Neuronal stem cell (in vitro differentiated cells): Measurements from ENCODE around the gene ETV7. TPM values are rescaled to one million over a fixed set of nuclear protein-coding genes. Genes with fewer than 3 reads are reported as not detected.

Experiments
- DNase-seq: peaks from one replicate; pipeline ENCODE4 v3.0.0-alpha.2; 2013; ENCODE audit warnings: low spot score
- H2AFZ ChIP-seq: one replicate; pipeline ENCODE4 v1.6.1; 2013; ENCODE audit warnings: mild to moderate bottlenecking, low read length, inconsistent platforms
- H2AK5ac ChIP-seq: 2 replicates; pipeline ENCODE4 v1.6.1; 2013; ENCODE audit warnings: low read depth, mild to moderate bottlenecking, inconsistent platforms, low read length, moderate library complexity, mixed read lengths
- H2BK120ac ChIP-seq: 2 replicates; pipeline ENCODE4 v1.6.1; 2013; ENCODE audit warnings: low read depth, mild to moderate bottlenecking, inconsistent platforms, low read length, moderate library complexity, mixed read lengths
- H2BK12ac ChIP-seq: one replicate; pipeline ENCODE4 v1.6.1; 2013; ENCODE audit warnings: low read length, inconsistent platforms
- H2BK15ac ChIP-seq: 2 replicates; pipeline ENCODE4 v1.6.1; 2013; ENCODE audit warnings: mild to moderate bottlenecking, low read length, inconsistent platforms, mixed read lengths
- H2BK5ac ChIP-seq: one replicate; pipeline ENCODE4 v1.6.1; 2013; ENCODE audit warnings: inconsistent platforms, mild to moderate bottlenecking, low read length, moderate library complexity
- H3K14ac ChIP-seq: one replicate; pipeline ENCODE4 v1.6.1; 2013; ENCODE audit warnings: low read length, inconsistent platforms
- H3K18ac ChIP-seq: 2 replicates; pipeline ENCODE4 v1.6.1; 2013; ENCODE audit warnings: low read length, inconsistent platforms
- H3K23ac ChIP-seq: 2 replicates; pipeline ENCODE4 v1.6.1; 2013; ENCODE audit warnings: low read depth, mild to moderate bottlenecking, mixed read lengths, low read length, inconsistent platforms; ENCODE audit not compliant: poor library complexity
- H3K27ac ChIP-seq: replicated peaks from 3 replicates; pipeline ENCODE4 v1.5.1; 2013; ENCODE audit warnings: low read length, inconsistent platforms
- H3K27me3 ChIP-seq, 3 experiments: 2 replicates each; pipeline ENCODE4 v1.6.1; 2013; ENCODE audit warnings: low read length in 3 of 3, mild to moderate bottlenecking in 2 of 3, inconsistent platforms in 1 of 3, low read depth in 1 of 3, mixed read lengths in 1 of 3, moderate library complexity in 1 of 3; ENCODE audit not compliant: control insufficient read depth in 3 of 3, insufficient read depth in 3 of 3
- H3K36me3 ChIP-seq, 2 donors: replicated peaks in 1 of 2; 2 replicates each; pipeline ENCODE4 v1.6.1; 2013; ENCODE audit warnings: low read length in 2 of 2; ENCODE audit not compliant: control insufficient read depth in 2 of 2, insufficient read depth in 2 of 2
- H3K4ac ChIP-seq: 2 replicates; pipeline ENCODE4 v1.6.1; 2013; ENCODE audit warnings: inconsistent platforms, mild to moderate bottlenecking, low read length, moderate library complexity
- H3K4me1 ChIP-seq, 2 donors: 1 replicate in 1 of 2; 2 replicates in 1 of 2; pipeline ENCODE4 v1.6.1; 2013; ENCODE audit warnings: low read length in 2 of 2, low read depth in 1 of 2; ENCODE audit not compliant: control insufficient read depth in 2 of 2, insufficient read depth in 1 of 2
- H3K4me2 ChIP-seq: one replicate; pipeline ENCODE4 v1.6.1; 2013; ENCODE audit warnings: mild to moderate bottlenecking, low read length, inconsistent platforms; ENCODE audit not compliant: insufficient read depth, poor library complexity, severe bottlenecking
- H3K4me3 ChIP-seq, 2 donors: 2 replicates each; pipeline ENCODE4 v1.5.1; 2013; ENCODE audit warnings: low read length in 2 of 2, mild to moderate bottlenecking in 2 of 2, inconsistent platforms in 1 of 2, moderate library complexity in 1 of 2
- H3K79me1 ChIP-seq: one replicate; pipeline ENCODE4 v1.6.1; 2013; ENCODE audit warnings: low read depth, mild to moderate bottlenecking, inconsistent platforms, low read length, moderate library complexity
- H3K9ac ChIP-seq: one replicate; pipeline ENCODE4 v1.6.1; 2013; ENCODE audit warnings: mild to moderate bottlenecking, low read depth, low read length, inconsistent platforms; ENCODE audit not compliant: poor library complexity
- H3K9me3 ChIP-seq, 2 donors: replicated peaks in 1 of 2; 2 replicates each; pipeline versions ENCODE3 to v1.6.1; 2013; ENCODE audit warnings: low read length in 2 of 2, mild to moderate bottlenecking in 2 of 2, inconsistent platforms in 1 of 2, low read depth in 1 of 2, mixed read lengths in 1 of 2, moderate library complexity in 1 of 2; ENCODE audit not compliant: control insufficient read depth in 2 of 2, insufficient read depth in 1 of 2
- H4K8ac ChIP-seq: one replicate; pipeline ENCODE4 v1.6.1; 2013; ENCODE audit warnings: low read depth, mild to moderate bottlenecking, inconsistent platforms, low read length, moderate library complexity
- H4K91ac ChIP-seq: one replicate; pipeline ENCODE4 v1.6.1; 2013; ENCODE audit warnings: low read length, low read depth, mild to moderate bottlenecking, inconsistent platforms; ENCODE audit not compliant: poor library complexity
- WGBS, 2 donors: extraction: QIAGEN DNeasy Blood & Tissue Kit; methylation state at CpG; one replicate each; pipeline ENCODE4 v1.1.7; 2013; ENCODE audit warnings: missing lambda C conversion rate in 2 of 2, mixed read lengths in 1 of 2; ENCODE audit not compliant: insufficient read length in 2 of 2, insufficient replicate concordance in 1 of 2; ENCODE audit errors: extremely low coverage in 2 of 2; 5-methylcytosine and 5-hydroxymethylcytosine counted together
- polyA plus RNA-seq, 2 experiments: library from polyadenylated mRNA; stranded (reverse); fragments of 200-250 nt; gene quantifications; one replicate each; pipeline ENCODE4 v1.2.3, GENCODE V29; 2013

ETV7 gene
- 0.24 TPM for polyA plus RNA-seq (2013, experiment 1 of 2)
- polyA plus RNA-seq (2013, experiment 2 of 2) = 0.25 TPM

DNA sequence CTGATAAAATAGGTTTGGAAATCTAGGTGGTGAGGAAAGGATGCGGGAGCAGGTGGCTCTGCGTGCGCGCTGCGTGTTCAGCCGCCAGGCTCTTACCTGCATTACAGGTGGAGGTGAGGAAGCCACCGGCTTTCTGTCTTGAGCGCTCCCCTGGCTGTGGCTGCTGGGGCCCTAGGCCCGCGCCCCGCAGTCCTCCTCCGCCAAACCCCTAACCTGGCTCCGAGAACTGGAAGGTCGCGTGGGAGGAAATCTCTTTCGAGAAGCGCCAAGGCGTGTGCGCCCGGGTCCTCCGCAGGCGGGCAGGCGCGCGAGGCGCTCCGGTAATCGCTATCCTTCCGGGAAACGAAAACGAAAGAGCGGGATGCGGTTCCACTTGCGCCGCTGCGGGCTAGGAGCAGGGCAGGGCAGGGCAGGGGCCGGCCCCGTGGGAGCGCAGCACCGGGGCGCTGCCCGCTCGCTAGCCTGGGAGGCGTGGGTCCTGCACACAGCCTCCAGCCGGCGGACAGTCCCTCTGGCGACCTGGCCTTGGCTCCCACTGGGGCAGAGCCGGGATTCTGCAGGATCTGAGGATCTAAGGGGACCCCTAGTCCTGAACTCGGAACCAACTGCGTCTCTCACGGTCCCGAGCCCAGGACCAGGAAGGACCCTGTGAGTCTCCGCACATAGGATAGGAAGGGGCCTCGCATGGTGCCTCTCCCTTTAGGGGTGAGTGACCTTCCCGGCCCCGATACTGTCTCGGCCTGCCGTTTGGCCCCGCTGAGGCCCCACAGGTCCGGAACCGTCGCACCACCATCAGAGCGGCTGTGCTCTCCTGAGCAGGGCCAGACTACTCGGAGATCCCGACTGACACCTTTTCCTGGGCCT lies at the start of gene ETV7:
Gene ETV7 (minus strand): TSS at position 230 of the 864 bp plus-strand sequence. CDS start 128 bp downstream, at position 102.
- peaks cover 6 to 9% of the 10 kb centered on the region in 2 donors for H3K4me1 ChIP-seq
- H2AFZ ChIP-seq = peak within 1 kb of the TSS; percentile 85
- H2BK15ac ChIP-seq = peak within 1 kb of the TSS; percentile 32
- peak within 1 kb of the TSS; percentile 85 for H3K9ac ChIP-seq
- no peak within 1 kb of the TSS for H3K27ac ChIP-seq
- peak within 1 kb of the TSS; percentile 84 for H3K18ac ChIP-seq
- H3K4me3 ChIP-seq = peak within 1 kb of the TSS; percentile 33 to 62
- no peak within 1 kb of the TSS for H4K91ac ChIP-seq
- no CpG with 5 or more reads among the region's 65 CpGs for WGBS, 2 donors
- H3K4me2 ChIP-seq = peak within 1 kb of the TSS; percentile 85
- H3K14ac ChIP-seq = peak within 1 kb of the TSS; percentile 26
- no peak within 1 kb of the TSS for H3K4ac ChIP-seq
- H3K27me3 ChIP-seq = peaks cover 16 to 88% (median 36%) of the 10 kb centered on the region in 3 experiments
- peak within 1 kb of the TSS; percentile 75 for H2BK5ac ChIP-seq
- H2AK5ac ChIP-seq = peak within 1 kb of the TSS; percentile 15
- H4K8ac ChIP-seq = peak within 1 kb of the TSS; percentile 31
- peak within 1 kb of the TSS; percentile 34 for H3K23ac ChIP-seq
- no peaks in the 10 kb centered on the region for H3K36me3 ChIP-seq
- peak within 1 kb of the TSS; percentile 95 for H2BK120ac ChIP-seq
- DNase-seq = no peak
- H2BK12ac ChIP-seq = peak within 1 kb of the TSS; percentile 64
- no peaks in the 10 kb centered on the region for H3K79me1 ChIP-seq
- no peaks in the 10 kb centered on the region for H3K9me3 ChIP-seq

GRCh38 chr6:36436466-36436865 lies 49.0 kb upstream of the ETV7 start:
- Histone ChIP-seq H2BK12ac (no peak overlapping the region), H2AK5ac (no peak overlapping the region), H3K4me1 (peaks cover 0 to 6% of the 10 kb centered on the region in 2 donors), H3K27me3 (peaks cover 0 to 3% (median 0%) of the 10 kb centered on the region in 3 experiments), H2BK120ac (no peak overlapping the region), H3K18ac (no peak overlapping the region), H3K27ac (no peak overlapping the region), H2BK5ac (no peak overlapping the region), H3K4ac (no peak overlapping the region), H4K91ac (no peak overlapping the region), H3K36me3 (no peaks in the 10 kb centered on the region), H3K23ac (no peak overlapping the region), H3K14ac (no peak overlapping the region), H3K4me2 (no peak overlapping the region), H3K9ac (no peak overlapping the region), H4K8ac (no peak overlapping the region), H3K9me3 (no peaks in the 10 kb centered on the region), H3K79me1 (no peaks in the 10 kb centered on the region), H3K4me3 (no peak overlapping the region), H2AFZ (no peak overlapping the region), H2BK15ac (no peak overlapping the region)
- no peak for DNase-seq
- WGBS, 2 donors = no CpG with 5 or more reads among the region's 1 CpG

DNA sequence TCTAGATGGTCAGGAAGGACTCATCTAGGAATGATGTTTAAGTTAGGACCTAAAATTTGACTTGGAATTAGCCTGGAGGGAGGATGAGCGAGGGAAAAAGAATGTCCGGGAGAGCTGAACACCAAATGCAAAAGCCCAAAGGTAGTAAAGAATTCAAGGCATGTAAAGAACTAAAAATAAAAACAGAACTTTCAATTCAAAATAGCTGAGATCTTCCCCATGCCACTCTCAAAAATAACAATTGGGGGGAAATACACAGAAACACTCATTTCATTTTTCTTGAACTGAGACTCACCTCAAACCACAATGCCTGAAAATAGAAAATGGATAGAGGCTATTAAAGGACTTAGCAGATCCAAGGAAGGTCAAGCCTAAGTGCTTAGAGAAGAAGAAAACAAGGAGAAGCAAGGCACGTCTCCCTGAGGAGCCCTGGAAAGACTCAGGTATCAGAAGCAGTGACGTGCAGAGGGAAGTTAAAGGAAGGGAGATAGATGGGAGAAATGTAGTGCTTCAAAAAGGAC lies 44.7 kb upstream of the ETV7 start:
- no peaks in the 10 kb centered on the region for H3K9me3 ChIP-seq
- no peaks in the 10 kb centered on the region for H3K79me1 ChIP-seq
- H2AK5ac ChIP-seq = no peak overlapping the region
- no peak overlapping the region for H3K4me2 ChIP-seq
- no peak overlapping the region for H3K18ac ChIP-seq
- H3K27ac ChIP-seq = no peak overlapping the region
- H4K91ac ChIP-seq = no peak overlapping the region
- H3K9ac ChIP-seq = no peak overlapping the region
- H3K27me3 ChIP-seq = peaks cover 0 to 3% (median 0%) of the 10 kb centered on the region in 3 experiments
- WGBS, 2 donors = no CpG with 5 or more reads among the region's 4 CpGs
- no peak for DNase-seq
- no peak overlapping the region for H3K4me3 ChIP-seq
- no peak overlapping the region for H3K14ac ChIP-seq
- no peaks in the 10 kb centered on the region for H3K36me3 ChIP-seq
- H2BK12ac ChIP-seq = no peak overlapping the region
- H3K4ac ChIP-seq = no peak overlapping the region
- H2BK5ac ChIP-seq = no peak overlapping the region
- no peaks in the 10 kb centered on the region for H3K4me1 ChIP-seq
- H2BK15ac ChIP-seq = no peak overlapping the region
- no peak overlapping the region for H4K8ac ChIP-seq
- H2BK120ac ChIP-seq = no peak overlapping the region
- H2AFZ ChIP-seq = no peak overlapping the region
- no peak overlapping the region for H3K23ac ChIP-seq

DNA sequence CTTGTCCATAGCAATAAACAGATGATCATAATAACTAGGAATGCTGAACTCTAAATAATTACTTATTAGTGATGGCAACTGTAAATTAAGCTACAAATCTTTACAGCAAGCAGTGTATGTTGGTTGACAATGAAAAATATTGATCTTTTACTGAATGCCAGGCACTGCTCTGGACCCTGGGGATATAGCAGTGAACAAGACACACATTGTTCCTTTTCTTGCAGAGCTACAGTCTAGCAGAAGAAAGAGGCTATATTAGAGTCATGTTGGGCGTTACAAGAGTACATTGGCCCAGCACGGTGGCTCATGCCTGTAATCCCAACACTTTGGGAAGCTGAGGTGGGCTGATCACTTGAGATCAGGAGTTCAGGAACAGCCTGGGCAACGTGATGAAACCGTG lies 43.7 kb upstream of the ETV7 start:
- WGBS, 2 donors = no CpG with 5 or more reads among the region's 4 CpGs
- Histone ChIP-seq H3K36me3 (no peaks in the 10 kb centered on the region), H3K27me3 (peaks cover 0 to 3% (median 0%) of the 10 kb centered on the region in 3 experiments), H3K4me3 (no peak overlapping the region), H3K9ac (no peak overlapping the region), H2BK15ac (no peak overlapping the region), H4K91ac (no peak overlapping the region), H2BK120ac (no peak overlapping the region), H4K8ac (no peak overlapping the region), H3K4me1 (no peaks in the 10 kb centered on the region), H3K14ac (no peak overlapping the region), H3K79me1 (no peaks in the 10 kb centered on the region), H2AK5ac (no peak overlapping the region), H2BK12ac (no peak overlapping the region), H3K4me2 (no peak overlapping the region), H2BK5ac (no peak overlapping the region), H2AFZ (no peak overlapping the region), H3K23ac (no peak overlapping the region), H3K18ac (no peak overlapping the region), H3K4ac (no peak overlapping the region), H3K27ac (no peak overlapping the region), H3K9me3 (no peaks in the 10 kb centered on the region)
- no peak for DNase-seq
